DMS153 (cell line): Measurements from ENCODE around the gene RAB13.

Source experiments
- DNase-seq: peaks from one replicate; lab custom pipeline; 2025; lab: John Stamatoyannopoulos, UW

Gene RAB13

GRCh38 chr1:153954826-153955225 lies 31.3 kb downstream of the RAB13 start:
- no peak for DNase-seq

- no peak for DNase-seq
Measured at GRCh38 chr1:153953859-153954365, 32.2 kb downstream of the RAB13 start.

- DNase-seq, result no peak
Measured at GRCh38 chr1:153951801-153952200, 34.3 kb downstream of the RAB13 start.

- DNase-seq, result no peak
Measured at GRCh38 chr1:153951183-153951582, 35.0 kb downstream of the RAB13 start.

- peak; percentile 57 for DNase-seq
Measured at GRCh38 chr1:153946622-153947241, 39.4 kb downstream of the RAB13 start, which contains the start of gene DENND4B. TSS of gene DENND4B (minus strand) at chr1:153946718. CDS start at chr1:153944374, 2,344 bp downstream.

- DNase-seq, result peak; percentile 36
Measured at GRCh38 chr1:153945795-153946621, 40.1 kb downstream of the RAB13 start.

GRCh38 chr1:153945131-153945794 lies 40.9 kb downstream of the RAB13 start:
- DNase-seq, result no peak

- DNase-seq, result no peak
Measured at GRCh38 chr1:153944827-153945117, 41.4 kb downstream of the RAB13 start.

- no peak for DNase-seq
Measured at GRCh38 chr1:153944005-153944826, 41.9 kb downstream of the RAB13 start.

- no peak for DNase-seq
Measured at GRCh38 chr1:153942766-153943549, 43.2 kb downstream of the RAB13 start.

GRCh38 chr1:153941826-153942725 lies 44.1 kb downstream of the RAB13 start:
- DNase-seq, result no peak

- no peak for DNase-seq
Measured at GRCh38 chr1:153940756-153941155, 45.4 kb downstream of the RAB13 start.

- no peak for DNase-seq
Measured at GRCh38 chr1:153939476-153939875, 46.7 kb downstream of the RAB13 start.

- no peak for DNase-seq
Measured at GRCh38 chr1:153938996-153939395, 47.1 kb downstream of the RAB13 start.

- no peak for DNase-seq
Measured at GRCh38 chr1:153937331-153937730, 48.8 kb downstream of the RAB13 start.

GRCh38 chr1:153936011-153936802 lies 49.9 kb downstream of the RAB13 start:
- no peak for DNase-seq

GRCh38 chr1:153934746-153935145 lies 51.4 kb downstream of the RAB13 start:
- no peak for DNase-seq

- no peak for DNase-seq
Measured at GRCh38 chr1:153933955-153934354, 52.2 kb downstream of the RAB13 start.

- DNase-seq, result no peak
Measured at GRCh38 chr1:153933430-153933829, 52.7 kb downstream of the RAB13 start.
